ENCODE measurements around the gene ARID1B.

The ARID1B gene

DNA sequence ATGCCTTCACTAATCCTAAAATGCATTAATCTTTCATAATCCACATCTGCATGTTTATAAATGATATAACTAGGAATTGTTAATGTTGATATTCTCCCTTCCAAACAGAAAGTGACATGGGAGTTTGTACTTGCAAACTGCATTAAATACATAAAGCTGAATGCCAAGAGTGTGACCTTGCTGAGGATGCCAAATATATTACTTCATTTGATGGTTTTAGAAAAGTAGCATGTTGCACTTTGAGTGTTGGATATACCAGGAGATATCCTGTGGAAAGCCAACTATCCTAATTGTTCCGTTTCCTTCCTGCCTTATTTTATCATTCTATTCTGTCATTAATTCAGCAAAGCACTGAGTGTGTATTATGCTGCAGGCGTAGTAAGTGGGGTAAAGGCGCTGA is 316.4 kb downstream of the ARID1B start:
- H2AFZ ChIP-seq (ENCODE audit: low read depth, low read length, severe bottlenecking): no peak overlapping the region
- H3K9ac ChIP-seq (ENCODE audit: low read length): no peak overlapping the region
- no peaks in the 10 kb centered on the region for H3K9me3 ChIP-seq (ENCODE audit: insufficient read depth, low read length)
- H3F3A ChIP-seq (ENCODE audit: insufficient read depth): no peaks in the 10 kb centered on the region
- no peaks in the 10 kb centered on the region for H3K79me2 ChIP-seq (ENCODE audit: insufficient read depth, low read length)
- H3K9me2 ChIP-seq (replicated peaks; ENCODE audit: insufficient read depth, low read length): no peaks in the 10 kb centered on the region
- H3K27ac ChIP-seq (ENCODE audit: low read depth, low read length): no peak overlapping the region
- no peak overlapping the region for H3K4me3 ChIP-seq (ENCODE audit: insufficient read depth, low read length, poor library complexity, severe bottlenecking)
- TF ChIP-seq CTCF (IDR thresholded peaks at IDR 0.05; ENCODE audit: insufficient read depth, low read length, poor library complexity, severe bottlenecking) (no peak), EZH2phosphoT487 (conservative IDR thresholded peaks at IDR 0.05; ENCODE audit: low read length) (no peak)
- no peaks in the 10 kb centered on the region for H4K20me1 ChIP-seq (ENCODE audit: low read depth, low read length)
- no peaks in the 10 kb centered on the region for H3K36me3 ChIP-seq (ENCODE audit: low read length)
- H3K27me3 ChIP-seq (ENCODE audit: low read length): no peaks in the 10 kb centered on the region
- no peak overlapping the region for H3K4me2 ChIP-seq (ENCODE audit: low read depth, low read length, poor library complexity, severe bottlenecking)

DNA sequence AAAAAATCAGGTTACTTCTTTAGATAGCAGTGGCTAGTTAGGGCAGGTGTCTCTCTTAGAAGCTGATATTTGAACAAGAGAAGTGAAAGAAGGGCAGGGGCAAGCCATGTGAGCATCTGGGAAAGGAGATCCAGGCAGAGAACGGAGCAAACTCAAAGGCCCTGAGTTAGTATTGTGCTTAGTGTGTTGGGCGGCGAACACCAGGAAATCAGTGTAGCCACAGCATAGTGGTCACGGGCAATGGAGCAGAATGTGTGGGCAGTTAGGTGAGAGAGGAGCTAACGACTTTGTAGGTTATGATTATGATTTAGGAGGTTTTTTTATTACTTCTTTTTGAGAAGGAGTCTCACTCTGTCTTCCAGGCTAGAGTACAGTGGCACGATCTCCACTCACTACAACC is 316.9 kb downstream of the ARID1B start:
- Histone ChIP-seq H3K9ac (ENCODE audit: low read length) (no peak overlapping the region), H3K9me2 (replicated peaks; ENCODE audit: insufficient read depth, low read length) (no peaks in the 10 kb centered on the region), H3K79me2 (ENCODE audit: insufficient read depth, low read length) (no peaks in the 10 kb centered on the region), H3K9me3 (ENCODE audit: insufficient read depth, low read length) (no peaks in the 10 kb centered on the region), H3K4me3 (ENCODE audit: insufficient read depth, low read length, poor library complexity, severe bottlenecking) (no peak overlapping the region), H3K27ac (ENCODE audit: low read depth, low read length) (no peak overlapping the region), H4K20me1 (ENCODE audit: low read depth, low read length) (no peaks in the 10 kb centered on the region), H3F3A (ENCODE audit: insufficient read depth) (no peaks in the 10 kb centered on the region), H3K4me2 (ENCODE audit: low read depth, low read length, poor library complexity, severe bottlenecking) (no peak overlapping the region), H2AFZ (ENCODE audit: low read depth, low read length, severe bottlenecking) (no peak overlapping the region), H3K27me3 (ENCODE audit: low read length) (no peaks in the 10 kb centered on the region), H3K36me3 (ENCODE audit: low read length) (no peaks in the 10 kb centered on the region)
- TF ChIP-seq EZH2phosphoT487 (conservative IDR thresholded peaks at IDR 0.05; ENCODE audit: low read length): no peak
- no peak for TF ChIP-seq CTCF (IDR thresholded peaks at IDR 0.05; ENCODE audit: insufficient read depth, low read length, poor library complexity, severe bottlenecking)

DNA sequence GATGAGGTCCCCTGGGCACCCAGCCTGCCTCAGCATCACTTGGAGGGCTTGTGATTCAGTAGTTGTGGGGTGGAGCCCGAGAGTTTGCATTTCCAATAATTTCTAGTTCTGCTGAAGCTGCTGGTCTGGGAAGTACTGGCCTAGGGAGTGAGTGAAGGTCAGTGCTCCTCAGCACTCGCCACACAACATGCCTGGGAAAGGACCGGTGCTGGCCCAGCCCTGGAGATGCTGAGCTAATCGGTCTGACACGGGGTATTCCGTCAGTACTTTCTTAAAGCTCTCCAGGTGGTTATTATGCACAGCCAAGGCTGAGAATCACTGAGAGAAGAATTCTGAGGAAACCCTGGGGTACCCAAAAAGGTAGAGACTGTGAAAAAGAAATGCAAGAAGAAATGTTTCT is 317.9 kb downstream of the ARID1B start:
- no peak overlapping the region for H2AFZ ChIP-seq (ENCODE audit: low read depth, low read length, severe bottlenecking)
- H3K4me3 ChIP-seq (ENCODE audit: insufficient read depth, low read length, poor library complexity, severe bottlenecking): no peak overlapping the region
- no peaks in the 10 kb centered on the region for H3K79me2 ChIP-seq (ENCODE audit: insufficient read depth, low read length)
- H3K4me2 ChIP-seq (ENCODE audit: low read depth, low read length, poor library complexity, severe bottlenecking): no peak overlapping the region
- H3K36me3 ChIP-seq (ENCODE audit: low read length): no peaks in the 10 kb centered on the region
- H4K20me1 ChIP-seq (ENCODE audit: low read depth, low read length): no peaks in the 10 kb centered on the region
- no peaks in the 10 kb centered on the region for H3K9me2 ChIP-seq (replicated peaks; ENCODE audit: insufficient read depth, low read length)
- H3K27me3 ChIP-seq (ENCODE audit: low read length): no peaks in the 10 kb centered on the region
- no peaks in the 10 kb centered on the region for H3K9me3 ChIP-seq (ENCODE audit: insufficient read depth, low read length)
- no peak overlapping the region for H3K27ac ChIP-seq (ENCODE audit: low read depth, low read length)
- no peak overlapping the region for H3K9ac ChIP-seq (ENCODE audit: low read length)
- TF ChIP-seq EZH2phosphoT487 (conservative IDR thresholded peaks at IDR 0.05; ENCODE audit: low read length) (no peak), CTCF (IDR thresholded peaks at IDR 0.05; ENCODE audit: insufficient read depth, low read length, poor library complexity, severe bottlenecking) (no peak)
- no peaks in the 10 kb centered on the region for H3F3A ChIP-seq (ENCODE audit: insufficient read depth)

DNA sequence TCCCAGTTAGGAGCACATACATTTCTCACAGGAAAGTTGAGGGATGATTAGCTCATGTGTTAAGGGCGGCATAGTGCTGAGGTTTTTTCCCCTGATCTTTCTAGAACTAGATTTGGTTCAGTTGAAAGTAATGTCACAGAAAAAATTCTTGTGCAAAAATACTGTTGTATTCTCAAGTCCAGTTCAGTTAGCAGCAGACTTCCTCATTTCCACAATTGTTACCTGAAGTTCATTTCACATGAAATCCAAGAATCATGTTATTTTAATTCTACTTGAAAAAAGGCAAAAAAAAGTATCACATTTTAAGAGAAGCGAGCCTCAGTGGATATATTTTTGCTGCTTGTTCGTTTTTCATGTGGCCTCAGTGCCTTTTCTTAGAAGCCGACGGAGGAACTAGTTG is 318.4 kb downstream of the ARID1B start:
- no peak overlapping the region for H3K27ac ChIP-seq (ENCODE audit: low read depth, low read length)
- H3K36me3 ChIP-seq (ENCODE audit: low read length): no peaks in the 10 kb centered on the region
- no peak overlapping the region for H3K4me3 ChIP-seq (ENCODE audit: insufficient read depth, low read length, poor library complexity, severe bottlenecking)
- TF ChIP-seq CTCF (IDR thresholded peaks at IDR 0.05; ENCODE audit: insufficient read depth, low read length, poor library complexity, severe bottlenecking) (no peak), EZH2phosphoT487 (conservative IDR thresholded peaks at IDR 0.05; ENCODE audit: low read length) (no peak)
- no peaks in the 10 kb centered on the region for H4K20me1 ChIP-seq (ENCODE audit: low read depth, low read length)
- H3K9ac ChIP-seq (ENCODE audit: low read length): no peak overlapping the region
- no peaks in the 10 kb centered on the region for H3K9me3 ChIP-seq (ENCODE audit: insufficient read depth, low read length)
- H3K79me2 ChIP-seq (ENCODE audit: insufficient read depth, low read length): no peaks in the 10 kb centered on the region
- no peak overlapping the region for H2AFZ ChIP-seq (ENCODE audit: low read depth, low read length, severe bottlenecking)
- H3K9me2 ChIP-seq (replicated peaks; ENCODE audit: insufficient read depth, low read length): no peaks in the 10 kb centered on the region
- no peaks in the 10 kb centered on the region for H3F3A ChIP-seq (ENCODE audit: insufficient read depth)
- no peaks in the 10 kb centered on the region for H3K27me3 ChIP-seq (ENCODE audit: low read length)
- H3K4me2 ChIP-seq (ENCODE audit: low read depth, low read length, poor library complexity, severe bottlenecking): no peak overlapping the region
